HEK293 (cell line): ENCODE data around the gene MDP1.

Experiments
- CTCF ChIP-seq: fragments of 450-650 bp; formaldehyde crosslinking; IDR thresholded peaks from 2 replicates; pipeline ENCODE4 v1.5.1; 2016; ENCODE audit warnings: missing biosample characterization, missing genetic modification characterization
- ZNF121 ChIP-seq: fragments of 450-650 bp; formaldehyde crosslinking; IDR thresholded peaks from 2 replicates; pipeline ENCODE4 v1.5.1; 2016; ENCODE audit warnings: missing biosample characterization, missing genetic modification characterization
- ZNF416 ChIP-seq: fragments of 450-650 bp; formaldehyde crosslinking; IDR thresholded peaks from 2 replicates; pipeline ENCODE4 v1.5.1; 2016; ENCODE audit warnings: missing biosample characterization, missing genetic modification characterization
- ZNF549 ChIP-seq: fragments of 450-650 bp; IDR thresholded peaks from 2 replicates; pipeline ENCODE4 v1.5.1; 2018; ENCODE audit warnings: missing biosample characterization, missing genetic modification characterization, mild to moderate bottlenecking, inconsistent platforms, moderate library complexity

- TF ChIP-seq CTCF (tag by site-specific recombination) (no peak), ZNF549 (tag by site-specific recombination) (no peak), ZNF416 (tag by site-specific recombination) (no peak), ZNF121 (tag by site-specific recombination) (no peak)
These were observed 26.4 kb downstream of the MDP1 start for GRCh38 chr14:24189460-24189859.
